Psoas muscle (tissue), 8 donors: ENCODE measurements around the gene MARCHF4. TPM values are rescaled to one million over a fixed set of nuclear protein-coding genes. Genes with fewer than 3 reads are reported as not detected.
A peak's percentile ranks its signal among the peaks of the same experiment; 100 is the strongest.

ENCODE experiments used
- ATAC-seq, 4 donors: fragments of 200-7000 bp; cut with Tn5 transposase; one replicate each; pipeline ENCODE4 v1.9.1; 2020; ENCODE audit warnings: moderate library complexity in 3 of 4, mild to moderate bottlenecking in 2 of 4
- DNase-seq, 2 donors: peaks; one replicate each; pipeline ENCODE4 v3.0.0-alpha.2; 2020
- H3K27ac ChIP-seq: fragments of 200-600 bp; one replicate; pipeline ENCODE4 v1.8.0; 2022
- H3K27me3 ChIP-seq, 3 donors: fragments of 200-600 bp in 1 of 3; one replicate each; pipeline versions ENCODE4 v1.6.1 to v1.8.0; 2013 to 2022; ENCODE audit warnings: low read length in 2 of 3, mild to moderate bottlenecking in 2 of 3, moderate library complexity in 1 of 3; ENCODE audit not compliant: insufficient read depth in 3 of 3
- H3K36me3 ChIP-seq, 2 donors: fragments of 200-600 bp in 1 of 2; one replicate each; pipeline versions ENCODE4 v1.6.1 to v1.8.0; 2013 to 2022; ENCODE audit warnings: low read depth in 1 of 2, mild to moderate bottlenecking in 1 of 2, moderate library complexity in 1 of 2; ENCODE audit not compliant: insufficient read depth in 1 of 2
- H3K4me1 ChIP-seq: fragments of 200-600 bp; one replicate; pipeline ENCODE4 v1.8.0; 2022
- H3K4me3 ChIP-seq: fragments of 200-600 bp; one replicate; pipeline ENCODE4 v1.8.0; 2022; ENCODE audit warnings: mild to moderate bottlenecking
- H3K9me3 ChIP-seq: fragments of 200-600 bp; one replicate; pipeline ENCODE4 v1.8.0; 2022
- WGBS, 3 donors: extraction: QIAGEN DNeasy Blood & Tissue Kit; methylation state at CpG; one replicate each; pipeline versions ENCODE4 v1.1.6 to v1.1.7; 2013; 5-methylcytosine and 5-hydroxymethylcytosine counted together
- intact Hi-C, 2 donors: fragments of 100-400 bp; cut with DNase I; formaldehyde crosslinking; loops; one replicate each; pipeline versions ENCODE4 v1.11.0 to v1.14.2; 2022
- long read RNA-seq, 2 donors: library from polyadenylated mRNA; unstranded; transcript quantifications; one replicate each; pipeline ENCODE4 v2.0.0, GENCODE V29; 2021
- polyA plus RNA-seq, 3 donors: library from polyadenylated mRNA; stranded (reverse); fragments of 200-250 nt; gene quantifications; one replicate each; pipeline ENCODE4 v1.2.3, GENCODE V29; 2013
- total RNA-seq, 4 donors: library from RNA; stranded (reverse); fragmentation: NEBNext Ultra II Directional in 2 of 4; extraction: Animal tissue kit (Norgen Biotek cat#: 25700) in 2 of 4; gene quantifications; one replicate each; pipeline versions ENCODE4 v1.2.1 to v1.2.4, GENCODE V29; 2021 to 2023
- TF ChIP-seq, protein P1 (sequence below): fragments of 200-600 bp; IDR thresholded peaks from one replicate; pipeline ENCODE4 v1.8.0; 2022; ENCODE audit warnings: antibody characterized with exemption
- donor health status: healthy with polysubstance abuse.
- donor health status: DM: no; HTN: no; CAD: no; lungs with moderate emphysema.
- donor health status: Bipolar disorder and iron deficiency.
- donor health status: healthy.
- donor health status: DM: yes; HTN: yes; CAD: no.
- donor health status: DM: no; HTN: no; CAD: no.
- donor health status: DM: no; HTN: no; CAD: no.
- donor health status: DM: yes; HTN: yes; CAD: no.

The MARCHF4 gene, protein sequence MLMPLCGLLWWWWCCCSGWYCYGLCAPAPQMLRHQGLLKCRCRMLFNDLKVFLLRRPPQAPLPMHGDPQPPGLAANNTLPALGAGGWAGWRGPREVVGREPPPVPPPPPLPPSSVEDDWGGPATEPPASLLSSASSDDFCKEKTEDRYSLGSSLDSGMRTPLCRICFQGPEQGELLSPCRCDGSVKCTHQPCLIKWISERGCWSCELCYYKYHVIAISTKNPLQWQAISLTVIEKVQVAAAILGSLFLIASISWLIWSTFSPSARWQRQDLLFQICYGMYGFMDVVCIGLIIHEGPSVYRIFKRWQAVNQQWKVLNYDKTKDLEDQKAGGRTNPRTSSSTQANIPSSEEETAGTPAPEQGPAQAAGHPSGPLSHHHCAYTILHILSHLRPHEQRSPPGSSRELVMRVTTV
- total RNA-seq (not detected), polyA plus RNA-seq (under 1 TPM in 2 of 3 donors, not detected in 1; 0.01 to 0.04 TPM)
- long read RNA-seq, donor 1, result 0 reads
- long read RNA-seq, donor 2, result 0 reads

DNA sequence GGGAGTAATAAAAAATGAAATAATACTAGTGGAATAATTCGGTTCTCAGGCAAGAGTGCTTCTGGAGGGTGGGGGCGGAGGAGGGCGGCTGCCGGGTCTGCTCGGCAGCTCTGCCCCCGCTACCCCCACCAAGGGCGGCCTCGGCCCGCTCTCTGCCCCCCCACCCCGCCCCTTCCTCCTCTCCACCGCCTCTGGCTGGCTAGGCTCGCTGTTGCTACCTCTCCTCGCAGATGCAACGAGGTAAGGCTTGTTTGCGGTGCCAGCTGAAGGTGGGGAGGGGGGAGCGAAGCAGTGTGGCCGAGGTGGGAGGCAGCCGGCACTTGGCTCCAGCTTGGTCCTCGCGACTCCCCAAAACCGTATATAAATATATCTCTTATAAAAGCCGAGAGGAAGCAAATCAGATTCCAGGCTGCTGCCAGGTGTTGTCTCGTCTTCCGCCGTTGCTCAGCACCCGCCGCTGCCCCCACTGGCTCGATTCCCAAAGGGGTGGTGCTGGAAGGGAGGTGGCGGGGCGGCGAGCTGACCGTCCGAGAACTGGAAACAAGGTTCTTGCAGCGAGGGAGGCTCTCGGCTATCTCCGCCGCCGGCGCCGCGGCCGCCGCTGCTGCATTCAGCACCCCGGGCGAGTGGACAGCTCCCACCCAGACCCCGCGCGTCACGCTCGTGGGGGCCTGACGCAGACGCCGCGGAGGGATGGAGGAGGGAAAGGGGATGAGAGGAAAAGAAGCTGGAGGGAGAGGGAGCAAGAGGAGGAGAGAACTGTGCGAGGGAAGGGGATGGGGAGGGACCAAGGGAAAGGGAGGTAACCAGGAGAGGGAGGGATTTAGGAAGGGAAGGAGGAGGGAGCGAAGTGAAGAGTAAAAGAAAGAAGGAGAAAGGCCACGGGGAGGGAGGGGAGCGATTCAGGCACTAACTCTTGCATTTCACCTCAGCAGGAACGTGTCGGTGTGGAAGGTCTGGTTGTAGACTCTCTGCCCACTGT lies at the start of gene MARCHF4:
TSS of gene MARCHF4 (minus strand) at position 763 of the 982 bp plus-strand sequence. CDS start 2,223 bp downstream, outside the sequence.
- no peaks in the 10 kb centered on the region for H3K4me1 ChIP-seq
- H3K27me3 ChIP-seq, result peaks cover 4 to 60% (median 26%) of the 10 kb centered on the region in 3 donors
- H3K4me3 ChIP-seq, result peak within 1 kb of the TSS; percentile 32
- 1% methylated on average over 52 to 60 of the region's 60 CpGs for WGBS, 3 donors
- intact Hi-C loops, result no loop called here
- TF ChIP-seq, protein P1, sequence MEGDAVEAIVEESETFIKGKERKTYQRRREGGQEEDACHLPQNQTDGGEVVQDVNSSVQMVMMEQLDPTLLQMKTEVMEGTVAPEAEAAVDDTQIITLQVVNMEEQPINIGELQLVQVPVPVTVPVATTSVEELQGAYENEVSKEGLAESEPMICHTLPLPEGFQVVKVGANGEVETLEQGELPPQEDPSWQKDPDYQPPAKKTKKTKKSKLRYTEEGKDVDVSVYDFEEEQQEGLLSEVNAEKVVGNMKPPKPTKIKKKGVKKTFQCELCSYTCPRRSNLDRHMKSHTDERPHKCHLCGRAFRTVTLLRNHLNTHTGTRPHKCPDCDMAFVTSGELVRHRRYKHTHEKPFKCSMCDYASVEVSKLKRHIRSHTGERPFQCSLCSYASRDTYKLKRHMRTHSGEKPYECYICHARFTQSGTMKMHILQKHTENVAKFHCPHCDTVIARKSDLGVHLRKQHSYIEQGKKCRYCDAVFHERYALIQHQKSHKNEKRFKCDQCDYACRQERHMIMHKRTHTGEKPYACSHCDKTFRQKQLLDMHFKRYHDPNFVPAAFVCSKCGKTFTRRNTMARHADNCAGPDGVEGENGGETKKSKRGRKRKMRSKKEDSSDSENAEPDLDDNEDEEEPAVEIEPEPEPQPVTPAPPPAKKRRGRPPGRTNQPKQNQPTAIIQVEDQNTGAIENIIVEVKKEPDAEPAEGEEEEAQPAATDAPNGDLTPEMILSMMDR, result no peak
- no peaks in the 10 kb centered on the region for H3K9me3 ChIP-seq
- no peak within 1 kb of the TSS for H3K27ac ChIP-seq
- peak; percentile 82 to 86 (median 84) for ATAC-seq
- peak; percentile 62 to 81 for DNase-seq
- no peaks in the 10 kb centered on the region for H3K36me3 ChIP-seq

DNA sequence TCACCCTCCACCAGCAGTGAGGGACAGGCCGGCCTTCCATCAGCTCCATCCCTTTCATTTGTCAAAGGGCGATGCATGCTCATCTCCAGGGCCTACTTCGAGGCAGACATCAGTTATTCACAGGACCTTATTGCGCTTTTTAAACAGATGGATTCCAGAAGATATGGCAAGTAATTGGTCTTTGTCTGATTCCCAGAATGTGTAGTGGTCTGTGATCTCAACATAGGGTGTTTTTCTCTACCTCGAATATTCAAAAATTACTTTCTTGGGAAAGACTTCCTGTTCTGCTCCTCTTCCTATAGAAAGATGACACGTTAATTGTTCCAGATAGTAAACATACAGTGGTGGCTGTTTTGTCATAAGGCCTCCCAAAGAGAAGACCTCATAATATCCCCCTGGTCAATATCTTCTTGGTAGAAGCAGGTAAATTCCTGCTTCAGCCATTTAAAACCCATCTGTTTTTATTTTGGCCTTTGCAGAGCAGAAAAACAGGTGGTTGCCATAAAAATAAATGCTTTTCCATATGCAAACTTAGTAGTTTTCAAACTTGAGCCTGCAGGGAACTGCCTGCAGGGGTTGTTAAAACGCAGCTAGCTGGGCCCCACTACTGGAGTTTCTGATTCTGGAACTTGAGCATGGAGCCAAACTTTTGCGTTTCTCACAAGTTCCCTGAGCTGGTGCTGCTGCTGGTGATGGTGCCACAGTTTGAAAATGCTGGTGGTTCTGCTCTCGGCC lies 48.3 kb upstream of the MARCHF4 start:
- H3K4me3 ChIP-seq, result no peak overlapping the region
- H3K27me3 ChIP-seq, result no peaks in the 10 kb centered on the region
- ATAC-seq (no peak), DNase-seq (no peak)
- H3K4me1 ChIP-seq, result peaks cover 20% of the 10 kb centered on the region
- H3K27ac ChIP-seq, result no peak overlapping the region
- 83 to 89% (median 85%) methylated on average over 9 of the region's 9 CpGs for WGBS, 3 donors
- H3K36me3 ChIP-seq, result peaks cover 11 to 82% of the 10 kb centered on the region in 2 donors
- TF ChIP-seq, protein P1, result no peak
- intact Hi-C loops, result loop anchor here in 1 of 2 donors (5.0 kb wide), 1 partner anchor 303 kb away; no protein-coding TSS in a partner anchor
- no peaks in the 10 kb centered on the region for H3K9me3 ChIP-seq

DNA sequence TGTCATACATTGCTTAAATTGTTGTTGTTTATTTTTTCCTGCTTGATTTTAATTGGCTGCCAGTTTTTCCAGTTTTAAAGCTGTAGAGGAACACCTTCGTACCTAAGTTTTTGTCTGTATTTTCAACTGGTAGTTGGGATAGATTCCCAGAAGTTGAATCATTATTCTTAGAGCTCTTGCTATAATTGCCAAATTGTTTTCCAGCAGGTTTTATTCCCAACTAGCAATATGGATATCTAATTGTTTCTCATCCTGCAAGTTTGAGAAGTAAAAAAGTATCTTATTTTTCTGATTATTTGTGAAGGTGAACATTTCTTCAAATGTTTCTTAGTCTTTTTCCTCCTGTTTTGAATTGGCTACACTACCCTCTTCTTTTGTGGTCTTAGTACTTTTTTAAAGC lies 46.7 kb upstream of the MARCHF4 start:
- Histone ChIP-seq H3K9me3 (no peaks in the 10 kb centered on the region), H3K27me3 (no peaks in the 10 kb centered on the region), H3K4me3 (no peak overlapping the region), H3K36me3 (peaks cover 14 to 90% of the 10 kb centered on the region in 2 donors), H3K4me1 (peaks cover 9% of the 10 kb centered on the region), H3K27ac (no peak overlapping the region)
- WGBS, 3 donors, result 77 to 86% (median 82%) methylated on average over 1 of the region's 1 CpG
- intact Hi-C loops, result no loop called here
- no peak for DNase-seq
- no peak for ATAC-seq
- TF ChIP-seq, protein P1, result no peak

DNA sequence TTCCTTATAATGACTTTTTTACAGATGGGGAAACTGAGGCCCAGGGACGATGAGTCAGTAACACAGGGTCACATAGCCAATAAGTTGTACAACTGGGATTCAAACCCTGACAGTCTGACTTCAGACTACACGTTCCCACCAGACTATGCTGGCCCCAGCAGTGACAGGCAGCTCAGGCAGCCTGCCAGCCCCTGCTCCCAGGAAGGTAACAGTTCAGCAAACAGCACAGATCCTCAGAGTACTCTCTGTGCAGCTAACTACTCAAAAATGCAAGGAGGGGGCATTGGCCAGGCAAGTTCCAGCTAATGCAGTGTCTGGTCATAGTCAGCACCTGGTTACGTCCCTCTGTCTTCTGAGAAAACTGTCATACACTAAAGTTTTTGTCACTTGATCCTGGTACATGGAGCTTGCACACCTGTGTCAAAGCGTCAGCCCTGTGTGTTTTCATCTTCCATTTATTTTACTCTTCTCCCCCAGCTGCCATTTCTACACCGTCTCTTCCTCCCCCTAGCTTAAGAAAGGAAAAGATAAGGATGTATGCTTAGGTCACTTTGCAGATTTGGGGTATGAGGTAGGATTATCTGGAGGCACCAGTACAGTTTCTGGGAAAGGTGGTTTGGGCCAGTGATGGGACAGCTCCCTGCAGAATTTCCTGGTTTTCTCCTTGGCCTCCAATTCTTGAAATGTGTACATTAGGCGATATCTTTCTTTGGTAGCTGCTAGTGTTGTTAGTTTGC lies 44.5 kb upstream of the MARCHF4 start:
- Histone ChIP-seq H3K27me3 (no peaks in the 10 kb centered on the region), H3K4me1 (peaks cover 8% of the 10 kb centered on the region), H3K4me3 (no peak overlapping the region), H3K9me3 (no peaks in the 10 kb centered on the region), H3K36me3 (peaks cover 11 to 67% of the 10 kb centered on the region in 2 donors), H3K27ac (no peak overlapping the region)
- intact Hi-C loops, result no loop called here
- ATAC-seq (no peak), DNase-seq (no peak)
- TF ChIP-seq, protein P1, result no peak
- WGBS, 3 donors, result 72 to 88% (median 81%) methylated on average over 6 of the region's 6 CpGs
